ENCODE measurements around the gene GRHL1.

The GRHL1 gene

DNA sequence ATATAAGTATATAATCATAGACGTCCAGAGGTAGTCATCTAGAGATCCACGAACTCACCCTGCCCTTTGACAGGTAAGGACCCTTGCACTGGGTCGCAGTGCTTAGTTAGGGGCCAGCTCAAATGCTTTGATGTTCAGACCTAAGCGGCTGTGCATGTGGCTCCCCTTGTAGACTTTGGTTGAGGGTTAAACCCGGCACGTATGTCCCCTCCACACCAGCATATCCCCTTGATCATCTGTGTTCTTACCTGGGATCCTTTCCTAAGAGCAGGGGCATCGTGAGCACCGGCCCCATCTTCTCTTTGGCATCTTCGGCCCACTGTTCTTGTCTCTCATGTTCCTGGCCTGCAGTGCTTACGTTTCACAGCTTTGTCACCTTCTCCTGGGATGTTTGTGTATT lies 31.4 kb downstream of the GRHL1 start:
- no peak for TF ChIP-seq JUND (IDR thresholded peaks at IDR 0.05; ENCODE audit: low read depth)
- in situ Hi-C loops (cut with HindIII; ENCODE audit: low pct_unique_long_range_greater_than_20kb, low sequenced_read_pairs) = no loop called here
- no peak for DNase-seq (ENCODE audit: low read depth in 1 of 2, low spot score in 1 of 2)

DNA sequence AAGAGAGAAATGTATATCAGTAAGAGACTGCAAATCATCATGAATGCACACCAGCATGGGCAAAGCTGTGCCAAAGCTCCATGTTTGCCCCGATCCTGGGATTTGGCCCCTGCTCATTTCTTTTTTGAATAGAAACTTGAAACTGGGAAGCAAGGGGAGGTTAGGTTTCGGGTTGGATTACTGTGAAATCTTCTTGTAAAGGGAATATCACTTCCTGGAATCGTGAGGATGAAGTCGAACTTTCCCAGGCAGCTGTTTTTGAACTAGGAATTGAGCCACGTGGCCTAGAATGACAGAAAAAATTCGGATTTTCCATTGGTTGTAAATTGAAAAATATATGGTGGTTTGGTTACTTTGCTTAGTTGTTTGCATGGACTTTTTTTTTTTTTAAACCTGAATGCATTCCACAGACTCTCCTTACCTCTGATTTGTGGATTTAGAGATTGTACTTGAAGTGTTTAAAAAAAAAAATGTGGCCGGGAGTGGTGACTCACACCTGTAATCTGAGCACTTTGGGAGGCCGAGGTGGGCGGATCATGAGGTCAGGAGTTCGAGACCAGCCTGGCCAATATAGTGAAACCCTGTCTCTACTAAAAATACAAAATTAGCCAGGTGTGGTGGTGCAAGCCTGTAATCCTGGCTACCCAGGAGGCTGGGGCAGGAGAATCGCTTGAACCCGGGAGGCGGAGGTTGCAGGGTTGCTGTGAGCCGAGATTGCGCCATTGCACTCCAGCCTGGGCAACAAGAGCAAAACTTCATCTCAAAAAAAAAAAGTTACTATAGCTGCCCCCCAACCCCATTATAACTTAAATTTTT lies 32.1 kb downstream of the GRHL1 start:
- no peak for TF ChIP-seq JUND (IDR thresholded peaks at IDR 0.05; ENCODE audit: low read depth)
- in situ Hi-C loops (cut with HindIII; ENCODE audit: low pct_unique_long_range_greater_than_20kb, low sequenced_read_pairs) = no loop called here
- DNase-seq (ENCODE audit: low read depth in 1 of 2, low spot score in 1 of 2) = no peak

DNA sequence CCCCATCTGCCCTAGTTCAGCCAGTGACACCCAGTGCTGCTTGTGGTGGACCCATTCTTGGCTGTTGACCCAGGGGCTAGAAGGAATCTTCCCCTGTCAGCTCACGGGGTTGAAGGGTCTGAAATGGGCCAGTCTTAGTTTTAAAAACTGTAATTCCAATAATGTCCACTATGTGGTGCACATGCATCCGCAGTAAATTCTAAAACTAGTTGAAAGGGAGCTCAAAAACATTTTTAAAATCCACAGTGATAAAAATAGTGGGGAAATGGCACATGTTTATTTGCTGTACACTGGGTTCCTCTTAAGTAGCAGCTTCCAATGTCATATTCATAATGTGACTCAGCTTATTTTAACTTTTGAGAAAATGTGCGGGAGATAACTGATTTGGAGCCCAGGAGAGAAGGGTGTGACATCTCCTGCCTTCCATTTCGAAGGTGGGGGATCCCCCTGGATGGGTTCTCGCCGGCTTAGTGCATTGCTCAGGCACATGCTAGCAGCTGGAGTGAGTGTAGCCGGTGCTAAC lies 32.8 kb downstream of the GRHL1 start:
- in situ Hi-C loops (cut with HindIII; ENCODE audit: low pct_unique_long_range_greater_than_20kb, low sequenced_read_pairs) = no loop called here
- TF ChIP-seq JUND (IDR thresholded peaks at IDR 0.05; ENCODE audit: low read depth) = no peak
- peak in 1 of 2 experiments; percentile 56 for DNase-seq (ENCODE audit: low read depth in 1 of 2, low spot score in 1 of 2)

DNA sequence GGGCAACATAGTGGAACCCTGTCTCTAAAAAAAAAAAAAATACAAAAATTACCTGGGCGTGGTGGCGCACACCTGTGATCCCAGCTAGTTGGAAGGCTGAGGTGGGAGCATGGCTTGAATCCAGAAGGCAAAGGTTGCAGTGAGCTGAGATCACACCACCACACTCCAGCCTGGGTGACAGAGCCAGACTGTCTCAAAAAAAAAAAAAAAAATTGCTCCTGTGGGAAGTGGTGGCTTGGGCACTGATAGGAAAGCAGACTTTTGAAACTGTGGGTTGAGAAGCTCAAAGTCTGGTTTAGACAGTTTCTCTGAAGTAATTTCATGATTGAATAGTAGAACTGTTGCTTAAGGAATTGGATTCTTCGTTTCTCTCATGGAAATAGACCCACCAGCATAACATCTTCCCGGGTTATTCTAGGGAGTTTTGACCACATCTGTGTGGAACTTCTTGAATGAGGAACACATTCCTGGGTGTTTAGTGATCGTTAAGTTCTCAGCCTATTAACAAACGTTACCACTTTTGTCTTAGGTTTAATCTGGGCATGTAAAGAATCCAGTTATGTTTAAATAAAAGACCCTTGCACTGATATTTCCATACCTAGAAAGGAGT lies 33.5 kb downstream of the GRHL1 start:
- no peak for DNase-seq (ENCODE audit: low read depth in 1 of 2, low spot score in 1 of 2)
- in situ Hi-C loops (cut with HindIII; ENCODE audit: low pct_unique_long_range_greater_than_20kb, low sequenced_read_pairs) = no loop called here

DNA sequence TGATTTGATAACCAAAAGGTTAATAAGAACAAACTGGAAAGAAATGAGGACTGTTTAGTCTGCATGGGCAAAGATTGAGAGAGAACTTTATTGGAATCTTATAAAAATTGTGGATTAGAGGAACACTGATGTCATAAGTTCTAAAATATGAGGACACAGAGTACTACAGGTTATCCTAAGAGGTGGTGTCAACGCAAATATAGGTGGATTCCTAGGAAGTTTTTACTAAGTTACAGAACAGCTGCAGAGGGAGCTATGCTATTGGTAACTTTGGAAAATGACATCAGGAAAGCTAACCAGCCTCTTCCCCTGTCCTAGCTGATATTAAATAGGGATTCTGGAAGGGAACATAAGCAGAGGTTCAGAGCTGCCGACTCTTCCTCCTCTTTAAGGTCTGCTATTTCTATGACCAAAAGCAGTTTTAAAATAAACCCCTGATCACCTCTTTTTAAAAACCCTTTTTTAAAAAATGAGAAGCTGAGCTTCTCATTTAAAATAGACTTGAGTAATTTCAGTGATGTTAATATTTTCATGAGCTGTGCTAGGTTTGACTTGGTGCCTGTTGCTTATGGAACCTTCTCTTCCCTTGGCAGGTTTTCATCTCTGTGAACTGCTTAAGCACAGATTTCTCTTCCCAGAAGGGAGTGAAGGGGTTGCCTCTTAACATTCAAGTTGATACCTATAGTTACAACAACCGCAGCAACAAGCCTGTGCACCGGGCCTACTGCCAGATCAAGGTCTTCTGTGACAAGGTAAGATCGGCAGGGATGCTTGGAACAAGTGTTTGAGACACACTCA lies 34.2 kb downstream of the GRHL1 start:
- no peak for TF ChIP-seq JUND (IDR thresholded peaks at IDR 0.05; ENCODE audit: low read depth)
- in situ Hi-C loops (cut with HindIII; ENCODE audit: low pct_unique_long_range_greater_than_20kb, low sequenced_read_pairs) = no loop called here
- no peak for DNase-seq (ENCODE audit: low read depth in 1 of 2, low spot score in 1 of 2)

More for the DNA sequence above, 33.5 kb downstream of the GRHL1 start:
- TF ChIP-seq JUND (IDR thresholded peaks at IDR 0.05; ENCODE audit: low read depth) = no peak

DNA sequence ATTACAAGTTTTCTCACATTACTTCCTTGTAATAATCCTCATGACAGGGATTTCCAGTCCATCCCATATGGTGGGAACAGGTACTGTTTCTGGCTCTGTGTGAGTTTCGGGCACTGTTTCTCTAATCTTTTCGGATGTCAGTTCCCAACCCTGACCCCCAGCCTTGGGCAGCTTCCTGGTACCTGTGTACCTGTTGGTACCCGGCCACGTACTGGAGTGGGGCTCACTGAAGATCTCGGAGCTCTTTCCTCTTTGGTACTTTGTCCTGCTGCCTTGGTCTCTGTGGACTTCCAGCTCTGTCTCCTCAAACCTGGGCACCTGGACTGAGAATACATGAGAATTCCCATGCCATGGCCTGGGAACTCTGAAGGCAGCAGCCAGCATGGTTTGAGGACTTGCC lies 36.8 kb downstream of the GRHL1 start:
- DNase-seq (ENCODE audit: low read depth in 1 of 2, low spot score in 1 of 2) = no peak
- TF ChIP-seq JUND (IDR thresholded peaks at IDR 0.05; ENCODE audit: low read depth) = no peak
- in situ Hi-C loops (cut with HindIII; ENCODE audit: low pct_unique_long_range_greater_than_20kb, low sequenced_read_pairs) = no loop called here

DNA sequence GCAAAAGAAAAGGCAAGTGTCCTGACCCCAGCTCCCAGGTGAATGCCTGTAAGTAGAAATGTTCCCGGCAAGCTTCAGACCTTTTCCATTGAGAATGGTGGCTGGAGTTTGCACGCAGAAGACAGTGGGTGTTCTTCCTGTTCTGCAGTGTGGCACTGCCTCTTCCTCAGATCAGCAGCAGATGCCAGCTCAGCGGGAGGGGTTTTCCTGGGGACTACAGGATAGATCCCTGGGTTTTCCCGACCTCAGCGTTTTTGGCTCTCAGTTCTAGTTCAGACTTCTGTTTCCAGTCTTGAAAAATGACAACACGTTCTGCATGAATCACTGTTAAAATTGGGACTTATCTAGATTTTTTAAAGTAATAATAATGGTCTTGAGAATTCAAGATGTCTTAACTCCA lies 39.2 kb downstream of the GRHL1 start:
- in situ Hi-C loops (cut with HindIII; ENCODE audit: low pct_unique_long_range_greater_than_20kb, low sequenced_read_pairs) = no loop called here
- no peak for DNase-seq (ENCODE audit: low read depth in 1 of 2, low spot score in 1 of 2)
- TF ChIP-seq JUND (IDR thresholded peaks at IDR 0.05; ENCODE audit: low read depth) = no peak

DNA sequence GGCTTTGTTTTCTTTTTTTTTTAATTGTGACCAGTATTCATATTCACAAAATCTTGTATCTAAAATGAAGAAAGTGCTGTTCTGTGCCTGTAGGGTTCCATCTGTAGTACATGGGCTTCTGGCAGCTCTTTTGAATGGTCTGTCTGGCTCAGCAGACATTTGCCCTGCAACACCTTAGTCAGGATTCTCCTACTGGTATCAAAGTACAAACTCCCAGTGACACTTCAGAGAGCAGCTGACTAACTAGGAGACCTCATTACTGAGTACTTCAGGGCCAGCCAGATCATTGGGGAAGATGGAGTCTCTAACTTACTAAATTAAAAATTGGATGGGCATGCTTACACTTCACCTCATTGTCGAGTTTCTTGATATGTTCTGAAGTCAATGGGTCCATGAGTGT lies 39.7 kb downstream of the GRHL1 start:
- TF ChIP-seq JUND (IDR thresholded peaks at IDR 0.05; ENCODE audit: low read depth) = no peak
- in situ Hi-C loops (cut with HindIII; ENCODE audit: low pct_unique_long_range_greater_than_20kb, low sequenced_read_pairs) = no loop called here
- DNase-seq (ENCODE audit: low read depth in 1 of 2, low spot score in 1 of 2) = no peak

DNA sequence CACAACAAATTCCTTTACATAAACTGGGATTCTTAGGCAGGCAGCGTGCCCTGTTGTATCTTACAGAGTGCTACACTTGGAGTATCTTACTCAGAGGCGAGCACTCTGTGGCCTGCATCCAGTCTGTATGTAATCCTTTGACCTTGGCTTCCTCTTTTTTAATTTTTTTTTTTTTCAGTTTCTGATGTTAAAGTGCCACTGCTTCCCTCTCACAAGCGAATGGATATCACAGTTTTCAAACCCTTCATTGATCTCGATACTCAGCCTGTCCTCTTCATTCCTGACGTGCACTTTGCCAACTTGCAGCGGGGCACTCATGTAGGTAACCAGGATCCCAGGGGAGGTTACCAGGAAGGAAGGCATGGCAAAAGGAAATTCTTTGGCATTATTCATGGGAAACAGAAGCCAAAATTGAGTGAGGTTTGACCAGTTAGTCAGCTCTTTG lies 40.4 kb downstream of the GRHL1 start:
- no peak for TF ChIP-seq JUND (IDR thresholded peaks at IDR 0.05; ENCODE audit: low read depth)
- in situ Hi-C loops (cut with HindIII; ENCODE audit: low pct_unique_long_range_greater_than_20kb, low sequenced_read_pairs) = no loop called here
- no peak for DNase-seq (ENCODE audit: low read depth in 1 of 2, low spot score in 1 of 2)

DNA sequence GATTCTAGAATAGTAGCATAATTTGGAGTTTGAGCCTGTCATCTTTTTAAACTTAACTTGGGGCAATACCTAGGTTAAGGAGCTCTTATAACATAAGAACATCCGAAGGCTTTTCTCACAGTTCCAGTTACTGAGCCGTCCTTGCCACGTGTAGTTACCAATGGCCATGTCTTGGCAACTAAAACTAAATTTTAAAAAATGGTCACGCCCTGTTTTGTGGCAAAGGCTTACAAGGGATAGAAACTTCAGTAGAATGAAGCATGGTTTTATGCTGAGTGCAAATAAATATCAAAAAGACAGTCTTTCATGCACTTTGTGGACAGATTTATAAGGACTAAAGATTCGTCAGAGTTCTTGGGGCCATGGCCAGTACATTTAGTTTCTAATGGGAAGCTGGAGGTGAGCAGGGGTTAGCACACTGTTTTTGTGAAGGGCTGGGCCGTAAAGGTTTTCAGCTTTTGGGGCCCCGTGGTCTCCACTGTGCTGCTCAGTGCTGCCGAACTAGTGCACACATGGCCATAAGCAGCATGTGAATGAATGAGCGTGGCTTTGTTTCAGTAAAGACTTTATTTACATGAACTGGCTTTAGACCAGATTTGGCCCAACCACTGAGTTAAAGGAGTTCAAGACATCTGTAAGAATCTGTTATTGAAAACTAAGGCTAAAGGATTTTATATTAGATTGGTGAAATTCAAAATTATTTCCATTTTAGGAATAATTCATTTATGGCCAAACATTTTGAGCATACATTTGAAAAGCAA lies 41.1 kb downstream of the GRHL1 start:
- in situ Hi-C loops (cut with HindIII; ENCODE audit: low pct_unique_long_range_greater_than_20kb, low sequenced_read_pairs) = no loop called here
- TF ChIP-seq JUND (IDR thresholded peaks at IDR 0.05; ENCODE audit: low read depth) = no peak

DNA sequence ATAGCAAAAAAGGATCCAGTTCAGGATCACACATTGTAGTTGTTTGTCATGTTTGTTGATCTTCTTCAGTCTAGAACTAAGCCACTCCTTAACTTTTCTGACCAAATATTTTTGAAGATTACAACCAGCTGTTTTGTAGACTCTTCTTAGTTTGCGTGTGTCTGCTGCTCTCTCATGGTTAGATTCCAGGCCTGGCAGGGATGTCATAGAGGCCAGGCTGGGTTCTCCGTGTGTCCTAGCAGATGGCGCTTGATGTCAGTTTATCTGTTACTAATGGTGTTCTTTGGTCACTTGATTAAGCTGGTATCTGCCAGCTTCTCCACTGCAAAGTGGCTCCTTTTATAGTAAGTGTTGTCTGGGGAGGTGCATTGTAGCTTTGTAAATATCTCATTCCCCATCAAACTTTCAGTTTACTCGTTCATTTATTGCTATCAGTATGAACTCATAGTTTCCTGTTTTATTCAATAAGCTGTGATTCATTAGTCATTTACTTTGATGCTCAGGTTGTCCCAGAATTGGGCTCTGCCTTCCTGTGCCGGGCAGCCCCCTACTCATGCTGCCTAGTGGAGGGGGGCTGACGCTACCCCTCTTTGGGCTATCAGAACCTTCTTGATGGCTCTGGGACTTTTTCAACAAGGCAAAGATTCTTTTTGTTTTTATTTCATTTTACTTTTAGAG lies 42.1 kb downstream of the GRHL1 start:
- no peak for DNase-seq (ENCODE audit: low read depth in 1 of 2, low spot score in 1 of 2)
- no peak for TF ChIP-seq JUND (IDR thresholded peaks at IDR 0.05; ENCODE audit: low read depth)
- in situ Hi-C loops (cut with HindIII; ENCODE audit: low pct_unique_long_range_greater_than_20kb, low sequenced_read_pairs) = no loop called here

More for the DNA sequence above, 41.1 kb downstream of the GRHL1 start:
- no peak for DNase-seq (ENCODE audit: low read depth in 1 of 2, low spot score in 1 of 2)

All from T47D (cell line).